ENCODE measurements around the gene S100A2.

The S100A2 gene

DNA sequence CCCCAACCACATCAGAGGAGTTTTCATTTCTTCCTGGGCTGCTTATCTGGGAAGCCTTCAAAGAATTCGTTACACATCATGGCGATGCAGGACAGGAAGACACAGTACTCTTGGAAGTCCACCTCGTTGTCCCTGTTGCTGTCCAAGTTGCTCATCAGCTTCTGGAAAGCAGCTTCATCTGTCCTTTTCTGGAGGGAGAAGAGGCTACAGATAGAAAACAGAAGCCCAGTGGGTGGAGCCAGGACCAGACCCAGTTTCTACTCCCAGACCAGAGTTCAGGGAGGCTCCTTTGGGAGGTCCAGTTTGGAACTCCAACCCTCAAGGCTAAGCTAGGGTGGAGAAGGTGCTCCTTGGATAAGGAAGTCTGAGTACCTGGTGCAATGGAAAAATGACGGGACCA is 21.9 kb downstream of the S100A2 start:
- DNase-seq, result no peak

DNA sequence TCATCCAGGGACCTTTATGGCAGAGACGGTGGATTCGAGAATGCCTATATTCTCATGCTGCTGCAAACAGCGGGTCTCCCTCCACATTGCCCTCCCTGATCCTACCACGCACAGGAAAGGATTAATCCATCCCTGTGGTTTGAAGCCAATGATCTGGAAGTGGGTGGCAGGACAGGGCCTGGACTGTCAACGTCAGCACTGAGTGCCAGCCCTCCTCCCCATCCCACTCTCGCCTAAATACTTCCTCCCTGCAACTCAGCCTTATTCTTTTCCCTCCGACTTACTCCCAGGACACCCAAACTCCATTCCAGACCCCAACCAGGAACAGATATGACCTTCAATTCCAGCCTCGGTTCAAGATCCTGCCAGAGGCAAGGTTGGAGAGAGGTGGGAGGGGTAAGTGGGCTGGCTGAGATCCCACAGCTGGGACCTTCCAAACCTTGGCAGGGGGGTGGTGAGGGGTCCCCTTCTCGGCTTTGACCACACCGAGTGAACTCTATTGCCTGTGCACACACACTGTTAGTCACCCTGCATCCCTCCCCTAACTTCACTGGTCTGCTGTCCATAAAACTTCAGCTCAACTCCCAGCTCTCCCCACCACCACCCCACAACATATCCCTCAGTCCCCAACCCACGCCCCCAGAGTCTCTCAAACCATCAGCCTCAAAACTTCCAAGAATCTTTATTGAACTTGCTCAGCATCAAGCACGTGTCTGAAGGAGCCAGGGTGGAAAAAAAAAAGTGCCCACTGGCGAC is 22.5 kb downstream of the S100A2 start:
- no peak for DNase-seq

DNA sequence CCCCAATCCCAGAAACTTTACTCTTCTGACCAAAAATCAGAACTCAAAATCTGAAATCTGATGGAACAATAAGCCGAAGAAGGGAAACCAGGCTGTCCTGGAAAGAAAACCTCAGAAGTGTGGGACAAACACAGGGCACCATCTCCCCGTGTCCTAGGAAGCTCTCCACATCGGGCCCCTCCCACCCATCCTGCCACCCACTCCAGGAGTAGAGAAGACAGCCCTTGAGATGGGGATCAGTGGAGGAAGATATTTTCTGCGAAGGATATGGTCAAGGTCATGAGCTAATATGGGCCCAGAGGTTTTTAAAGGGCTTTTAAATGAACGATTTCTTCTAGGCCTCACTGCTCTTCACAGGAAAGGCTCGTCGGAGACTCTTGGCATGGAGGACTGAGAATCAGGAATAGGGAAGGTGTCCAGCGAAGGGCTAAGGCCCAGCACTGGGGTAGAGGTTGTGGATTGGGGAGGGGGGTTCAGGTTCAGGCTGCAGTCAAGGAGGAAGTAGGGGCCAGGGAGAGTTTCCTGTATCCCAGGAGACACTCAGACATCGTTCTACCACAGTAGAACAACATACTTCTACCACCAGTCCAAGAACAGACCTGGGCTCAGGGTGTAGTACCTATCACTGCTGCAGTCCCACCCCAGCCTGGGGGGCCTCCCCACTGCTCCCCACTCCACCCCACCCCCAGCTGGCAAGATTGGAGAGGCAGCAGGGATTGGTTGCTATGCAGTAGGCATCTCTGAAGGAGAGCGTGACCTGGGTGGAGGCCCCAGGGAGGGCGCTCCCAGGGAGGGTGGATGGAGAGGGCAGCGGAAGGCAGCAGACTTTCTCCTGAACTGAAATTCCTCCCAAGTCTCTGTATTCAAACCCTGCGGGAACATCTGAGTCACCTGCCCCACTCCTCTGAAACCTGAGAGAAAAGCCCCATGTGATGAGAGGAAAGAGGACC is 23.7 kb downstream of the S100A2 start:
- no peak for DNase-seq

DNA sequence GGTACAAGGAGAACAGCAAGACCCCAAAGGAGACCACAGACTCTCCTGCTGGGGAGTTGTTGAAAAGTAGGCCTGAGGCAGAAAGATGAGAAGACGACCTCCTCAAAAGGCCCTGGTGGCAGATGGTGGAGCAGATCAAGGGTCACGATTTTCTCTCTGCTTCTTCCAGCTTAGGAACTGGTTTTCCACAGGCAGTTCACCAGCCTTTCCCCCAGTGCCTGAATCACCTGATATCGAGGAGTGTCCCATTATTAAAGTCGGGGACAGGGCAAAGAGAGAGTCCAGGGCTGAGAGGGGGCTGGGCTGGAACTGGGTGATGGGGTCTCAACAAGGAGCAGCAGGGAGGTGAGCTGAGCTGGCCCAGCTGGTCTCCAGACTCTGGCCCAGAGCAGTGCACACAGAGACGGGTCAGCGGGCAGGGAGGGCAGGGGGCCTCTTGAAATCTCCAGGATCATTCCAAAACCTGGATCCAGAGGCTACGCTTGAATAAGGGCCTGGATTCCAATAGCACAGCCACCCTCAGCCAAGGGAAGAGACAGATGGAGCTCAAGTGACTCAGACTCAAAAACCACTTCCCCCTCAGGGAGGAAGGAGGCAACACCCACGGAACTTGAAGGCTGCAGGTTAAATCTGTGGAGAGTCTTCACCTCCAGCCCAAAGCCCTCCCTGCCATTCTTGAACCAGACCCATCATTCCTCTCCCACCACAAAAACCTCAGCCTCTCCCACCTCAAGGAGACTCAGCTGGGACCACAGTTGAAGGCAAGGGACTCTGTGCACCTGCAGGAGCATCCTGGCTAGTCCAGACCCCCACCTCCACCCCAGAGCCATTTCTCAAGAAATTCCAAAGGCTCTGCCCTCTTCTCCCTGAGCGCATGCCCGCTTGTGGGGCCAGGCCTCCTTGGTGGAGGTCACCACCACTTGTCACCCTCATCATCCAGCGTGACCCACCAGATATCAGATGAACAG is 25.0 kb downstream of the S100A2 start, which contains the start of gene S100A5:
TSS of gene S100A5 (minus strand) at position 541 of the 968 bp plus-strand sequence. CDS start 743 bp downstream, outside the sequence.
- no peak for DNase-seq

DNA sequence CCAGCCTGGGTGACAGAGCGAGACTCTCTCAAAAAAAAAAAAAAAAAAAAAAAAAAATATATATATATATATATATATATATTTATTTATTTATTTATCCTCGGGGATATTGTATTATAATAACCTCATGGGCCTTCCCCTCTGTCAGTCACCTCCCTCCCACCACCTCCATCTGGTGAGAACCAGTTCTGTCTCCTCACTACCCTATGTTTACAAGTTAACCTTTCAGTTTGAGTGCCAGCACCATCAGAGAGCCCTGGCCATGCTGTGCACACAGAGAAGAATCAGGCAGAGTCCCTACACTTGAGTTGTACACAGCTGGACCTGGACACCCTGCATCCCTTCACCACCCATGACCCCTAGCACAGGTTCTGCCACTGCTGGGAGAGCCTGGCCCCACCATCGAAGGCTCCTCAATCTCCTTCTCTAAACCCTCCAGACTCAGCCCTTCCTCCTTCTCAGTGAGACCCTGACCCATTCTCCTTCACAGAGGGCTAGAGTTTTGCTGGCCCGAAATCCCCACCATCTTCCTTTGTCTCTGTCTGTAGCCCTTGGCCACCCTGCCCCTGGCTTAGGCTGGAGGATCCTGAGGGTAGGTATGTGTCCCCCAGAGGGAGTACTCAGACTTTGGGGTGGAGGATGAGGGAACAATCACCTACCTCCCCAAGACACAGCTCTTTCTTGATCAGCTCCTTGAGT is 26.1 kb downstream of the S100A2 start:
- no peak for DNase-seq

DNA sequence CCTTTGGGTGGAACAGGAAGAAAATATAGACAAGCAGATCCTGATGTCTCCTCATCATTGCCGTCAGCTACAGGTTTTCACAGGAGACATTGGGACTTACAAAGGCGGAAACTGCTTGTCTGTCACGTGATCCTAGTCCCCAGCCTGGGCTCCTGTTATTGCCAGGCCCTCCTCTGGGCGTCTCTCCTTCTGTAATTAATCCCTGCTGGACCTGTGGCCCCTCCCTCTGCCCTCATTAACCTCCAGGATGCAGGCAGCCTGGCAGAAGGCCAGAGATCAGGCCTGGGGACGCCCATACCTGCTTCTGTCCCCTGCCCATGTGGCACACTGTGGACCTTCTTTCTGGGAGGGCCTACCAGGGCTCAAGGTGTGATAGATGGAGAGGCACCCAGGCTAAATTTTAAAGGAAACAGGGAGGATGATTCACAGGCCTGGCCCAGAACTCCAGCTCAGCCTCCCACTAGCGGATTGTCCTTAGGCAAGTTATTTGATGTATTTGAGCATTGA is 27.3 kb downstream of the S100A2 start:
- DNase-seq, result no peak

DNA sequence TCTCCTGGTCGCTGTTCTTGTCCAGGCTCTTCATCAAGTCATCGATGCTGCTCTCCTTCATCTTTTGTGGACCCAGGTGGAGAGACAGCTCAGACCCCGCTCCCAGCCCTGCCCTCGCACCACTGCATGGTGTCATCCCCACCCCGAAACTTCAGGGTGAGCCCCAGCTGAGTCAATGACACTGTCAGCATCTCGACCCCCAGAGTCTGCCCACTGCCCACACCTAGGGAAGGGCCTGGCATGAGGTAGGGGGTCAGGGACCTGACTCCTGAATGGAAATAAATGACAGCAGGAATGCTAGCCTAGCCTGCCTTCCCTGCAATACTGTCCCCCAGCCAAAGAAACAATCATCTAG is 28.3 kb downstream of the S100A2 start:
- DNase-seq, result no peak

DNA sequence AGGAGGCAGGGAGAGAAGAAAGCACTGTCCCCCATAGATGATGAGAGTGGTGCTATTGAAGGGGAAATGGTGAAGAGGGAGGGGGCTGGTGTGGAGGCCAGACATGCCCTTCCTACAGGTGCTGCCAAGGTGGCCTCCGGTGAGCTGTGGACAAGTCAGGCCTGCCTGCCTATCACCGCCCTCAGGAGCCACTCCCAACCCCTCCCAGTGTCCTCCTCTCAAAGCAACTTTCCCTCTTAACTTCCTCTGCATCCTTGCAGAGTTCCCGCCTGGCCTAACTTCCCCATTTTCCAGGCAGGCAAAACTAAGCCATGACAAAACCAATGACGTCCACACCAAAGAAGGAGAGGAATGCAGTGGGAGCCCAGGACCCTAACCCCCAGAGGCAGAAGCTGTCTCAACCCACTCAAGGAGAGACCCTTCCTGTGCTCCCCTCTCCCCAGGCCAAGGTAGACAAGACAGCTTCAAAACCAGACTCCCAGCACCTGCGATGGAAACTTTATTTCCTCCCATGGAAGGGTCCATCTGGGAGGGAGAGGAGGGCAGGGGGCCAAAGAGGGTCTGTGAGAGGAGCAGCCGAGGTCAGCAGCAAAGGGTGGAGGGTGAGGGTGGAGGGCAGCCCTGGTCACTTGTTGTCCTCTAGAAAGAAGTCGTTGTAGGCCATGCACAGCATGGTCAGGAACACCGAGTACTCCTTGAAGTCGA is 28.8 kb downstream of the S100A2 start:
- DNase-seq, result no peak

DNA sequence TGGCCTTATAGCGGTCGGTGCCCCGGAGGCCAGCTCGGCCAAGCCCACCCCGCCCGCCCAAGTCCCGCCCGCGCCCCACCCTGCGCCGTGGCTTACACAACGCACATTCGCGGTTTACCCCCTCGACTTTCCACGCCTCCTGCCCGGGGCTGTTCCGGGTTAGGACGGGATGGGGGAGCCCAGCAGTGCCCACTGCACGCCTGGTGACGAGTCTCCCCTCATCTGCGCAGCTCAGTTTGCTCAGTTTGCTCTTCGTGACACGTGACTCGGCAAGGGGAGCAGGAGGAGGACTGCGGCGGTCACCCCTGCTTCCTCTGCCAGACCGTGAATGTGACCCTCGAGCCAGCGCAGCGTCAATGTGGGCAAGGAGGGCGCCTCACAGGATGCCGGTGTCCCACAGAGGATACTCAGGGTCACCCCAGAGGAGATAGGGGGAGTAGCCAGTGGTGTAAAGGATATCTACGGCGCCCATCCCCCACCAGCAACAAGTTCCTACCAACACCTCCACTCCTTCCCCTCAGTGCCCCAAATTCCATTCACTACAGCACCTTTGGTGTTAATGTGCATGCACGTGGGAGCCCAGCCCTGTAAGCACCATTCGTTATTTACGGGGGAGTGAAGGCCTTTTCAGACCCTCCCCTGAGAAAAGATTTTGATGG is 29.5 kb downstream of the S100A2 start:
- peak; percentile 56 for DNase-seq

DNA sequence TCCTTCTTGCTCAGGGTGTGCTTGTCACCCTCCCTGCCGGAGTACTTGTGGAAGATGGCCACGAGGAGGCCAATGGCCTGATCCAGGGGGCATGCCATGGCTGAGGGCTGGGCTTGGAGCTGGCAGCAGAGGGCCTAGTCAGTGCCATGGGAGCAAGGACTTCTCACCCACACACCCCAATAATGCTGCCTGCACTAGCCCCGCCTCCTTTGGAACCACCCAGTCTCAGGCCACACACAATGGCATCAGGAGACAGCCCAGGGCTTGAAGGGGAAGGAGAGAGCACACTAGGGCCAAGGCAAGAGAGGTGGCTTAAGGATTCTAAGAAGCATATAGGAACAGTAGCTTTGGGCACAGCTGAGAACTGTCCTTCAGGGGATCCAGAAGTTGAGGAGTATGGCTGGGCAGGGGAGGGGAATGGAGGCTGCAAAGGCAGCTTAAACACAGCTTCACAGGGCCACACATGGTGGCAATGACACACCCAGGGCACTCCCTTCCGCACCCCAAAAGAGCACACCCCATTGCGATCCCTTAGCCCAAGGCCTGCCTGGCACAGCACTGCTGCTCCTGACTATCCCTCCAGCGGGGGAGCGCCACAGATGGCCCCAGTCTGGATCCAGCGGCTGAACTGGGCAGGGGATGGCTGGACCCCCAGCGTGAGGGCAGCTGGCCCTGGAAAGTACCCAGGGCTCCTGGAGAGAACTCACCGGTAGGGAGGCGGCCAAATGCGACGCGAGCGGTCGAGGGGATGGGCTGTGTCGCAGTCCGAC is 30.2 kb downstream of the S100A2 start, which contains the start of gene S100A6:
TSS of gene S100A6 (minus strand) at position 750 of the 770 bp plus-strand sequence. CDS start at position 98, 652 bp downstream.
- no peak for DNase-seq

DNA sequence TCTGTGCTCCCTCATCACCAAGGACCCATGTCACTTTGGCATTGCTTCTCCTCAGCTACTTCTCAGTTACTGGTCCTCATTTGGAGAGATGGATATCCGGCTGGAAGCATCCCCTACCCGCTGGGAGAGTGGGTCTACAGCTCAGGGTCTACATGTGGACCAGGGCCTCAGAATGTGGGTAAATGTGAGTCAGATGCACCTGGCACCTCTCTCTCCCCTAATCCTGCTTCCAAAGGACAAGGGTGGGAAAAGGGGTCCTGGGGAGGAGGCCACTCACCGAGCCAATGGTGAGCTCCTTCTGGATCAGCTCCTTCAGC is 30.8 kb downstream of the S100A2 start:
- DNase-seq, result no peak

DNA sequence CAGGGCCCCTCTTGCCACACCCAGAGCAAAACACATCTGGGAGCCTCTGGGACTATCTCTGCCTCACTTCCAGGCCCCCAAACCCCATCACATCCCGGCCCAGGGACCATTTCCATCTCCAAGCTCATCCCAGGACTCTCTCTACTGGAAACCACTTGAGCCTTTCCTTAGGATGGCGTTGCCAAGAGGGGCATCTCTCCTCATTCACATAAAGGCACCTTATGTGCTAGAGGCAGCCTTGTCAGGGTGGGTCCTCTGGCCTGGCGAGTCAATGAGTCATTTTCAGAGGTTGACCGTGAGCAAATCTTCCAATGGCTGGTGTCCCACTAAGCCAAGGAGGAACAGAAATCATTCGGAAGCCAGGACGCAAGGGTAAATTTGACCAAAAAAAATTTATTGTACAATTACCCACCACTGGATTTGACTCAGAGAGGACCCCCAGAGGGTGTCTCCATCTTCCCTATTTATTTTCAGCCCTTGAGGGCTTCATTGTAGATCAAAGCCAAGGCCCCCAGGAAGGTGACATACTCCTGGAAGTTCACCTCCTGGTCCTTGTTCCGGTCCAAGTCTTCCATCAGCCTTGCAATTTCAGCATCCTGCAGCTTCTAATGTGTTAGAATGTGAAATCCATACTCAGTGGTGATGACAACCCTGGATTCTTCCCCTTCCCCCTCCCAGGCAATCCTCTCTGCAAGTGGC is 31.3 kb downstream of the S100A2 start:
- no peak for DNase-seq

DNA sequence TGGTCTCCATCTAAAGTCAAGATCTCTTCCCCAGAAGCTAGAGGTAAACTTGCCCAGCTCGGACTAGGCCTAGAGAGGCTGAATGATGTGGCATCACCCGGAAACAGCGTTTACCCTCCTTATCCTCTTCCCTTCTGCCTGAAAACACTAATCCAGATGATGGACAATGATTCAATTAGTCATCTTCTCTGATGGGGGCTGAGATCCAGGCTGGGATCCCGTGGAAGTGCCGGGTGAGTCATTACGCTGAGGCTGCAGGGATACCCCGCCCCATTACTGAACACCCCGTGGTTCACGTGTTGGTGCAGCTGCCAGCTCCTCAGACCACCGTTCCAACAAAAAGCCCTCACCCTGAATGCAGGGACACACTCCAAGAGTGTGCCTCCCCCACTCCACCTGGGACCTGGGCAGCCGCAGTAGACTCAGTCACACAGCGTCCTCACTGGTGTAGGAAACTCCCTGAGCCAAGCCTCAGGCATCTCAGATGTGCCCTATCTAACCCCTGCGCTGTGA is 31.9 kb downstream of the S100A2 start:
- no peak for DNase-seq

DNA sequence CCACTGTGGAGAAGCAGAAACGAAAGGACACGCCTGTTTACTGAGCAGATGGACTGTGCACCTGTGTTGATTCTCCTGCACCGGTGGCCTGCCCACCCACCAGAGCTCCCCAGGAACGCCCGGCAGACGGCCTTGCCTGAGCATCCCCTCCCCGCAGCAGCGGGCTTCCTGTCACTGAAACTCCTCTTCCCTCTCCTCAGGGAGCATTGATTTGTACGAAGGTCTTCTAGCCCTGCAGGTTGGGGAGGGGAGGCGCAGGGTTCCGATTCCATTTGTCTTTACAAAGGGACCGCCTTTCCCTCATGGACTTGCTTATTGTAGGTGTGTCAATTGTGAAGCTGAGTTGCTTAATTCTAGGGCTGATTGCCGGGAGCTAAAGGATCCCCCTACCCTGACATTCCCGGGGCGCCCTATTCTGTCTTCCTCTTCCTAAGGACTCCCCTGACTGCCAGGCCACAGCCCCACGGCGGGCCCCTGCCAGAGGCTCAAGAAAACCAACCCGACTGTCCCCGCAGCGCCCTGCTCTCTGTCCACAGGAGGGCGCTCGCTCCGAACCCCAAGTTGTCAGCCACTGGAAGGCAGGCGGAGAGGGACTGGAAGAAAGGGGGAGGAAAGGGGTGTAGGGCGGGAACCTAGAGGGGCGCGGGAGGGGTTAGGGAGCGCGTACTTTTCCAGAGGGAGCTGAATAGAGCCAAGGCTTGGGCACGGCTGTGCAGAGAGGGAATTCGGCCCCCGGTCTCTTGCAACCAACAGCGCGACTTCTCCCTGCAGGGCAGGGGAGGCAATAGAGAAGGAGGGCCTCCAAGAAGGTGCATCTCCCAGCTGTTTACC is 32.7 kb downstream of the S100A2 start:
- DNase-seq, result peak; percentile 84

DNA sequence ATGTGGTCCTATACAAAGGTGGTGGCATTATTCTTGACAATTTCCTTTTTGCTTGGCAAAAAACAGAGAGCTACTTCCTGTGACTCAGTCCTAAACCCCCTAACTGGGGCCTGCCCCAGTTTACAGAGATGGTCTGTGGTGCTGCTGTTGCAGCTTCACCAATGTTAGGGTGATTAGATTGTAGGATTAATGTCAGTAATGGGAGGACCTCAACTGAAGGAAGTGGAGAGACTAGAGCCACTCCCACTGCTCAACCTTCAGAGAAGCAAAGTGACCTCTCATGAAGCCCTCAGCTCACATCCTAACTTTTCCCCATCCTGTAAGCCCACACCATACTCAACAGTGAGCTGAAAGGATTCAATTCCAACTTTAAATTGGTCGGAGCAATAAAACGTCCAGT is 33.5 kb downstream of the S100A2 start:
- DNase-seq, result no peak

DNA sequence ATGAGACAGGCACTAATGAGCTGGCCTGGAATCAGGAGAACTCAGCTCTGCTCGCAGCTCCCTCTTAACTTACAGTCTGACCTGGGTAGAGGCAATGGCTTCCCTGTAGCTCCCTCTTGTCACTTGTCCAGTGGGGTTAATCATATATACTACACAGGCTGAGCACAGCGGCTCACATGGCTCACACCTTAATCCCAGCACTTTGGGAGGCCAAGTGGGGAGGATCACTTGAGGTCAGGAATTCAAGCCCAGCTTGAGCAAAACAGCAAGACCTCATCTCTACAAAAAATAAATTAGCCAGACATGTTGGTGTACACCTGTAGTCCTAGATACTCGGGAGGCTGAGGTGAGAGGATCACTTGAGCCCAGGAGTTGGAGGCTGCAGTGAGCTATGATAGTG is 34.0 kb downstream of the S100A2 start:
- DNase-seq, result no peak

DNA sequence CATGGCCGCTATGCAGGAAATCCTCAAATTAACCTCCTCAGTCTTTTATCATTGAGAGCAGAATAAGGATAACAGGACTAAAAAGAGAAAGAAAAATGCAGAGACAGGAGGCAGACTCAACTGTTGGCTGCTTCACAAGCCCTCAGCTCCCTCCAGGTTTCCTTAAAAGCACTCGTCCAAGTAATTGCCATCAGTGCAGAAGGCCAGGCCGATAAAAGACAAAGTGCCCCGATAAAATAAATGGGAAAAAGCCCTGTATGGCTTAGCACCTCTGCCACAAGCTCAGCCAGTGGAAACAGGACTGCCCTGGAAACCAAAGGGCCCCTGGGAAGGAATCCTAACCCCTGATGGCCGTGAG is 38.0 kb downstream of the S100A2 start:
- no peak for DNase-seq

DNA sequence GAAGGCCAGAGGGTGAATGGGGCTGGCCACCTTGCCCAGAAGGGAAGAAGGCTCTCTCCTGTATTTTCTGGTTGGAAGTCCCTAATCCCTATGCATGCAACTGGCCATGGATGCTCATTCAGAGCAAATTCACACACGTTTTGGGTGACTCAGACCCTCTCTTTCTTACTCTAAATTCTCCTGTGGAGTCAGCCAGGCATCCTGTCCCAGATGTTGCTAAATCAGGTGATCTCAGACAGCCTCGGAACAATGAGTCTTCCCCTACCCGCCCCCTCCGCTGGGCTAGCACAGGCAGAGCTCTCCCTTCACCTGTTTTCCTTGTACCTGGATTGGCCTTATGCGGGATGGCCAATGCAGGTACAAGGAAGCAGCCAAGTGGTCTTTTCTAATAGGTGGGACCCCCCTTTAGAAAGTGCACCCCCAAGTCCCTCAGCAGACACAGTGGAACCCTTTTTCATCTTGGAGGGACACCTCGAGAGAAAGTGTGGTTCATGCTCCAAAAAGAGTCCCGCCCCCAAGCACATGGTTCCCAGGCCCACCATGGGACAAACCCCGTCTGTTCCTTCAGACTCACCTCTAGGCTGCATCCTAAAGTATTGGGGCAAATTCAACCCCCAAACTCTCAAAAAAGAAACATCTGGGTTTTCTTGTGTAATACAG is 38.5 kb downstream of the S100A2 start:
- DNase-seq, result no peak
